Testis (tissue), 3 donors: ENCODE data around the gene DISC1. TPM values are rescaled to one million over a fixed set of nuclear protein-coding genes. Genes with fewer than 3 reads are reported as not detected.

Experiments used
- DNase-seq: peaks from one replicate; pipeline ENCODE4 v3.0.0-alpha.2; 2019
- H3K27ac ChIP-seq, 2 donors: fragments of 200-600 bp; sonication (generic); one replicate each; pipeline ENCODE4 v1.5.1; 2019
- H3K27me3 ChIP-seq: fragments of 200-600 bp; sonication (generic); one replicate; pipeline ENCODE4 v1.5.1; 2019
- H3K36me3 ChIP-seq: fragments of 200-600 bp; sonication (generic); one replicate; pipeline ENCODE4 v1.5.1; 2017; ENCODE audit warnings: low read depth; ENCODE audit errors: missing control alignments
- H3K4me1 ChIP-seq: fragments of 200-600 bp; sonication (generic); one replicate; pipeline ENCODE4 v1.5.1; 2019
- H3K4me3 ChIP-seq, 2 donors: fragments of 200-600 bp; sonication (generic); one replicate each; pipeline ENCODE4 v1.5.1; 2017 to 2019
- H3K9me3 ChIP-seq: fragments of 200-600 bp; sonication (generic); one replicate; pipeline ENCODE4 v1.5.1; 2017
- POLR2A ChIP-seq: fragments of 450-650 bp; IDR thresholded peaks from one replicate; pipeline ENCODE4 v1.6.1; 2017; ENCODE audit warnings: antibody characterized with exemption, mild to moderate bottlenecking, moderate library complexity
- WGBS, 2 donors: methylation state at CpG; one replicate each; pipeline ENCODE4 v1.1.5; 2018; 5-methylcytosine and 5-hydroxymethylcytosine counted together
- intact Hi-C: fragments of 100-400 bp; cut with DNase I; formaldehyde crosslinking; loops from one replicate; pipeline ENCODE4 v1.15.1; 2023; ENCODE audit warnings: low total_unique reads
- polyA plus RNA-seq: library from polyadenylated mRNA; stranded (reverse); fragments of 350-450 nt; fragmentation: Illumina TruSeq; extraction: RNeasy Lipid Tissue Mini Kit (QIAGEN cat#74804); gene quantifications from one replicate; pipeline ENCODE4 v1.2.3, GENCODE V29; 2014; ENCODE audit warnings: low read depth, low replicate concordance; ENCODE audit not compliant: insufficient read depth
- total RNA-seq, 2 donors: library from RNA; depleted of rRNA; stranded (reverse); fragments of >200 nt; gene quantifications; one replicate each; pipeline ENCODE4 v1.2.3, GENCODE V29; 2016
- TF ChIP-seq, protein P1 (sequence below), 3 experiments: fragments of 450-650 bp in 2 of 3; fragments of 200-600 bp in 1 of 3; sonication (generic) in 1 of 3; IDR thresholded peaks; one replicate each; pipeline ENCODE4 v1.5.1; 2016 to 2019; ENCODE audit warnings: antibody characterized with exemption in 3 of 3, mild to moderate bottlenecking in 2 of 3, moderate library complexity in 1 of 3

The DISC1 gene
- total and polyA plus RNA-seq, 3 donors from 2014 or later = 1.8 to 6.8 (median 5.7) TPM

DNA sequence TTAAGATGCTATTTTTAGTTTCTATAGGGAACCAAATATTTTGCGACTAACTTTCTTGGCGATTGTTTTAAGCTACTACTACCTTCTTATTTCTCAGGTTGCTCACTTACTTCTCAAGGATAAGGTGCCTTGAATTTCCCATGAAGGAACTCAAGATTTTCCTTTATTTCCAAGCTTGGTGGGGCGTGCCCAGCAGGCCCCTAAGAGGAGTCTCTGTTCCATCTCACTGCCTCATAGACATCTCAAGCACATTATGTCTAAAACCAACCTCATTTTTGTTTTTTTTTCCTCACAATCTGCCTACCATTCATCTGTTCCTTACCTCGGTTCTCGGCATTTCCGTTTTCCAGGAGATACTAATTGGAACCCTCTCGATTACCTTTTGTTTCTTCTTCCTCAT lies 421.9 kb downstream of the DISC1 start:
- 93 to 95% methylated on average over 7 of the region's 7 CpGs for WGBS, 2 donors
- Histone ChIP-seq H3K27ac (no peak overlapping the region), H3K4me3 (no peak overlapping the region)

DNA sequence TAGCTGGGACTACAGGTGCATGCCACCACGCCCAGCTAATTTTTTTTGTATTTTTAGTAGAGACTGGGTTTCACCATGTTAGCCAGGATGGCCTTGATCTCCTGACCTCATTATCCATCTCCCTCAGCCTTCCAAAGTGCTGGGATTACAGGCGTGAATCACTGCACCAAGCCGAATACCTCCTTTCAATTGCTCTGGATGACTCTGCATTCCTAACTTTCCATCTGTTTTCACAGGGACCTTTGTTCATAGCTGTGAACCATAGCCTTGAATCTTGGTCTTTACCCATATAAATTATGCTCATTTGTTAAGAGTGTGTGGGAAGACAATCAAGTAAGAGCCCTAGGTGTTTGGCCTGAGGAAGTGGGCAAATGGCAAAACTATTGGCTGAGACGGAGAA lies 422.7 kb downstream of the DISC1 start:
- H3K27ac ChIP-seq = no peak overlapping the region
- TF ChIP-seq, protein P1, sequence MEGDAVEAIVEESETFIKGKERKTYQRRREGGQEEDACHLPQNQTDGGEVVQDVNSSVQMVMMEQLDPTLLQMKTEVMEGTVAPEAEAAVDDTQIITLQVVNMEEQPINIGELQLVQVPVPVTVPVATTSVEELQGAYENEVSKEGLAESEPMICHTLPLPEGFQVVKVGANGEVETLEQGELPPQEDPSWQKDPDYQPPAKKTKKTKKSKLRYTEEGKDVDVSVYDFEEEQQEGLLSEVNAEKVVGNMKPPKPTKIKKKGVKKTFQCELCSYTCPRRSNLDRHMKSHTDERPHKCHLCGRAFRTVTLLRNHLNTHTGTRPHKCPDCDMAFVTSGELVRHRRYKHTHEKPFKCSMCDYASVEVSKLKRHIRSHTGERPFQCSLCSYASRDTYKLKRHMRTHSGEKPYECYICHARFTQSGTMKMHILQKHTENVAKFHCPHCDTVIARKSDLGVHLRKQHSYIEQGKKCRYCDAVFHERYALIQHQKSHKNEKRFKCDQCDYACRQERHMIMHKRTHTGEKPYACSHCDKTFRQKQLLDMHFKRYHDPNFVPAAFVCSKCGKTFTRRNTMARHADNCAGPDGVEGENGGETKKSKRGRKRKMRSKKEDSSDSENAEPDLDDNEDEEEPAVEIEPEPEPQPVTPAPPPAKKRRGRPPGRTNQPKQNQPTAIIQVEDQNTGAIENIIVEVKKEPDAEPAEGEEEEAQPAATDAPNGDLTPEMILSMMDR (IDR thresholded peaks at IDR 0.05) = no peak
- TF ChIP-seq POLR2A = no peak
- no peaks in the 10 kb centered on the region for H3K27me3 ChIP-seq
- no peak for DNase-seq
- no peaks in the 10 kb centered on the region for H3K4me1 ChIP-seq
- intact Hi-C loops = no loop called here
- H3K36me3 ChIP-seq = no peaks in the 10 kb centered on the region
- no peak overlapping the region for H3K4me3 ChIP-seq
- H3K9me3 ChIP-seq = no peaks in the 10 kb centered on the region
- 84 to 87% methylated on average over 4 of the region's 4 CpGs for WGBS, 2 donors

More for the DNA sequence above, 421.9 kb downstream of the DISC1 start:
- Histone ChIP-seq H3K36me3 (no peaks in the 10 kb centered on the region), H3K9me3 (no peaks in the 10 kb centered on the region), H3K27me3 (no peaks in the 10 kb centered on the region), H3K4me1 (no peaks in the 10 kb centered on the region)
- intact Hi-C loops = no loop called here
- TF ChIP-seq POLR2A = no peak
- TF ChIP-seq, protein P1 (IDR thresholded peaks at IDR 0.05) = no peak
- no peak for DNase-seq

DNA sequence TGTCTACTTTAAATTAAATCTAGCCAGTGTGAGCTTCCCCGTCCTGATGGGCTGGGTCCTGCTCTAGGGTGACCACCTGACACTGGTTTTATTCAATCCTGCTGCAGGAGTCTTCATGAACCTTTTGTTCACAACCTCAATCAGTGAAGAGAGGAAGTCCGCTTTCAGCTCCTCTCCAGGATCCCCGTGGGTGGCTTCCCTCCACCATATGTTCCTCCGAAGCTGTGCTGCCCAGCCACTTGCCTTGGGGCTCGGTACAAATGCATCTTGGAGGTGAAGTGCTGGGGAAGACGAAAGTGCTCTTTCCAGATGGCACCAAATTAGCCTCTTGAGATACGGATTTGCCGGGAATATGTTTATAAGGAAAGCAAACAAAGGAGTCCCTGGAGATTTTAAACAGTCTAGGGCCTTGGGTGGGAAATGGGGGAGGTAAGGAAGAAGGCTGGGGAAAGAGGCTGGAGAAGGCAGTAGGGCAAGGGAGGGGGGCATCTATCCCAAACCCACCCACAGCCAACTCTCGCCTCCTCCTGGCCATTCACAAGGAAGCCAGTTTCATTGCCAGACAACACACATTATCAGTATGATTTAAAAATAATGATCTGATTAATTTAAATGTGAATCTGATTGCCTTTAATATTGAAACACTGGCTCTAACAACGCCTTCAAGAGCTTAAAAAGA lies 430.8 kb downstream of the DISC1 start:
- no peak overlapping the region for H3K27ac ChIP-seq
- WGBS, 2 donors = 84 to 90% methylated on average over 10 of the region's 10 CpGs
- no peaks in the 10 kb centered on the region for H3K4me1 ChIP-seq
- no peaks in the 10 kb centered on the region for H3K36me3 ChIP-seq
- intact Hi-C loops = no loop called here
- no peaks in the 10 kb centered on the region for H3K9me3 ChIP-seq
- no peak for TF ChIP-seq POLR2A
- TF ChIP-seq, protein P1 (IDR thresholded peaks at IDR 0.05) = no peak
- no peaks in the 10 kb centered on the region for H3K27me3 ChIP-seq
- no peak overlapping the region for H3K4me3 ChIP-seq
- no peak for DNase-seq

DNA sequence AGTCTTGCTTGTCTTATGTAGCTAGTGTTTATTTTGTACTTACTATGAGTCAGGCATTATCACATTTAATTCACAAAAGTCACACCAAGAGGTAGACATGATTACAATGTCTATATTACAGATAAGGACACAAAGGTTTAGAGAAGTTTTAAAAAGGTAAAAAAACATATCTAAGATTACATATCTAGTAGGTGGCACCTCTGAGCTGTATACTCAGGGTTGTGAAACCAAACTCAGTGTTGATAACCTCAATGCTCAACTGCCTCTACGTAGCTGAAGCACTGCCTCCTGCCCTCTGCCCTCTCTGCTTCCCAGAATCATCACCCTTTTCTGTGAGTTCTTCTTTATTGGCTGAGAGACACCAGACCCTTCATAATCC lies 431.3 kb downstream of the DISC1 start:
- WGBS, 2 donors = 85 to 100% methylated on average over 1 of the region's 1 CpG
- no peak overlapping the region for H3K4me3 ChIP-seq
- H3K36me3 ChIP-seq = no peaks in the 10 kb centered on the region
- no peak overlapping the region for H3K27ac ChIP-seq
- no peaks in the 10 kb centered on the region for H3K9me3 ChIP-seq
- no peaks in the 10 kb centered on the region for H3K4me1 ChIP-seq
- DNase-seq = no peak
- TF ChIP-seq, protein P1 (IDR thresholded peaks at IDR 0.05) = no peak
- TF ChIP-seq POLR2A = no peak
- intact Hi-C loops = no loop called here
- H3K27me3 ChIP-seq = no peaks in the 10 kb centered on the region
